Coronary artery (tissue), 2 donors: ENCODE data around the gene DYRK1B.
A peak's percentile ranks its signal among the peaks of the same experiment; 100 is the strongest.

Experiments
- DNase-seq: peaks from one replicate; pipeline ENCODE4 v3.0.0-alpha.2; 2017; ENCODE audit warnings: low spot score
- H3K27ac ChIP-seq, 2 donors: fragments of 200-600 bp; sonication (generic); one replicate each; pipeline ENCODE4 v1.5.1; 2016 to 2019
- H3K4me3 ChIP-seq: fragments of 200-600 bp; sonication (generic); 2 replicates; pipeline ENCODE4 v1.5.1; 2016; ENCODE audit warnings: mild to moderate bottlenecking, moderate library complexity
- TF ChIP-seq, protein P1 (sequence below): fragments of 200-600 bp; sonication (generic); IDR thresholded peaks from one replicate; pipeline ENCODE4 v1.5.1; 2019; ENCODE audit warnings: antibody characterized with exemption

The DYRK1B gene

DNA sequence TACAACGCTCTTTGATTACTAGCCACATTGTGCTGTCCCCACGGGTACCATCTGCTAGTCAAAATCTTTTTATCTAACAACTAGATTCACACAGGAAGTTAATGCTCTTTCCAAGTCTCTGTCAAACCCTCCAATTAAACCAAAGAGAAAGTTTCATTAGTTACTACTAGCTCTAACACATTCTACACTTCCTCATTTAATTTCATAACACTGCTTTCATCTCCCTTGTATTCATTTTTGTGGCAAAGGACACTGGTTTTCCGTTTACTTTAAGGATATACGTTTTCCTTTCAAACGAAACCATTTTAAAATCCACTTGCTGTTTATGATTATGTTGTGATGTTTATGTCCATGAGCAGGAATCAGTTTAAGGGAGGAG lies 5.3 kb downstream of the DYRK1B start:
- Histone ChIP-seq H3K27ac (no peak overlapping the region), H3K4me3 (no peak overlapping the region)
- DNase-seq = no peak
- TF ChIP-seq, protein P1, sequence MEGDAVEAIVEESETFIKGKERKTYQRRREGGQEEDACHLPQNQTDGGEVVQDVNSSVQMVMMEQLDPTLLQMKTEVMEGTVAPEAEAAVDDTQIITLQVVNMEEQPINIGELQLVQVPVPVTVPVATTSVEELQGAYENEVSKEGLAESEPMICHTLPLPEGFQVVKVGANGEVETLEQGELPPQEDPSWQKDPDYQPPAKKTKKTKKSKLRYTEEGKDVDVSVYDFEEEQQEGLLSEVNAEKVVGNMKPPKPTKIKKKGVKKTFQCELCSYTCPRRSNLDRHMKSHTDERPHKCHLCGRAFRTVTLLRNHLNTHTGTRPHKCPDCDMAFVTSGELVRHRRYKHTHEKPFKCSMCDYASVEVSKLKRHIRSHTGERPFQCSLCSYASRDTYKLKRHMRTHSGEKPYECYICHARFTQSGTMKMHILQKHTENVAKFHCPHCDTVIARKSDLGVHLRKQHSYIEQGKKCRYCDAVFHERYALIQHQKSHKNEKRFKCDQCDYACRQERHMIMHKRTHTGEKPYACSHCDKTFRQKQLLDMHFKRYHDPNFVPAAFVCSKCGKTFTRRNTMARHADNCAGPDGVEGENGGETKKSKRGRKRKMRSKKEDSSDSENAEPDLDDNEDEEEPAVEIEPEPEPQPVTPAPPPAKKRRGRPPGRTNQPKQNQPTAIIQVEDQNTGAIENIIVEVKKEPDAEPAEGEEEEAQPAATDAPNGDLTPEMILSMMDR = no peak

DNA sequence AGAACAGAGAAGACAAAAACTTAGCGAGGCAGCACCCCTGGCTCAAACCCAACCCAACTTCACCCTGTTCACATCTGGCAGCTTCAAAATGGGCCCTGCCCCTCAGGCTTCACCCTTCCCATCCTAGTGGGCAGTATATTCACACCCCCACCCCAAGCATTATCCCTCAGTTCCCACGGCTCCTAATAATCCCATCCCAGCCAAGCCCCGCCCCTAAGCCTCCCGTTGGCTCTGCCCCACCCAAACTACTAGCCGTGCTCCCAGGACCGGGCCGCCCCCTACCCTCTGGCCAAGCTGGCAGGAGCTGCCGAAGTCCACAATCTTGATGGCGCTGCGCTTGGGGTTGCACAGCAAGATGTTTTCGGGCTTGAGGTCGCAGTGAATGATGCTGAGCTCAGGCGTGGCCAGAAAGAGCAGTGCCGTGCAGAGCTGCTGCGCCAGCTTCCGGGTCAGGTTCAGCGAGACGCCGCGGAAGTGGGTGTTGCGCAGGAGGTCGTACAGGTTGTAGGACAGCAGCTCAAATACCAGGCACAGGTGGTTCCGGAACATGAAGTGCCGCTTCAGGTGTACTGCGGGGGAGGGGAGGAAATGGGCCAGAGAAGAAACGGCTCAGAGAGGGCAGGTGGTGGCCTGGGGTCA lies 5.8 kb downstream of the DYRK1B start:
- TF ChIP-seq, protein P1 = no peak
- DNase-seq = no peak
- H3K27ac ChIP-seq = no peak overlapping the region
- H3K4me3 ChIP-seq = no peak overlapping the region

DNA sequence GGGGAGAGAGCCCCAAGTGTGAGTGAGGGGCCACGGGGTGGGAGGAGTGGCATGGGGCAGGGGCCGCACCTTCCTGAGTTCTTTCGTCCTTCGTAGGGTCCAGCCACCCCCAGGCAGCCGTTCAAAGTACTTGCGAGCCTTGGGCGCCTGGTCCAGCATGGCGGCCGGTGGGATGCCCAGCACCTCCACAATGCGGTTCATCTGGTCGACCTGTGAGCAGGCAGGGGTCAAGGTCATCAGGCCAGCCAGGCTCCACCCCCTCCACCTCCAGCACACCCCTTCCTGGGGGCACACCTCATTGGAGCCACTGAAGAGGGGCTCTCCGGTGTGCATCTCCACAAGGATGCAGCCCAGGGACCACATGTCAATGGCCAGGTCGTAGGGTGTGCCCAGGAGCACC lies 6.7 kb downstream of the DYRK1B start:
- H3K27ac ChIP-seq = no peak overlapping the region
- TF ChIP-seq, protein P1 = no peak
- no peak overlapping the region for H3K4me3 ChIP-seq
- no peak for DNase-seq

DNA sequence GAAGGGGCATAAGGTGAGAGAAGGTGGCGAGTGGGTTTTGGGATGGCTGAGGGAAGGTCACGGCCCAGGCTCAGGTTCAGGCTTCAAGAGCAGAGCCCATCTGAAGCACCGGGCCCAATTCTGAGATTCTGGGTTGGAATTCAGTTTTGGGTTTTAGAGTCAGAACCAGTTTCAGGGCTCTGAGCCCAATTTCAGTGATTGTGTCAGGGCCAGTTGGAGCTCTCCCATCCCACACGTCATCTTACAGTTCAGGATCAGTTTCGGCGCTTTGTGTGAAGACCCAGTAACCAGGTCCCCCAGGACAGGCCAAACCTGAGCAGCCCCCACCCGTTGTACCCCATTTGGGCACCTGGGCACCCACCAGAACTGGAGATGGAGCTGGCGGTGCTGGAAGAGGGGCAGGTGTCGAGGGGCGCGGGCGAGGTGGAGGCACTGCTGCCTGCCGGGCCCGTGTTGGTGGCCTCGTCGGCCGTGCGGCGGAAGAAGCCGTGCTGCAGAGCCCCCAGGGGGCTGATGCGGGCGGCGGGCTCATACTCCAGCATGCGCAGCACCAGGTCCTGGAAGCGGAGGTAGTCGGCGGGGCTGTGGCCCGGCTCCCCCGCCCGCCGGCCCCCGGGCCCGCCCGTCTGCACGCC lies 7.5 kb downstream of the DYRK1B start:
- H3K27ac ChIP-seq = no peak overlapping the region
- TF ChIP-seq, protein P1 = no peak
- H3K4me3 ChIP-seq = no peak overlapping the region
- DNase-seq = no peak

DNA sequence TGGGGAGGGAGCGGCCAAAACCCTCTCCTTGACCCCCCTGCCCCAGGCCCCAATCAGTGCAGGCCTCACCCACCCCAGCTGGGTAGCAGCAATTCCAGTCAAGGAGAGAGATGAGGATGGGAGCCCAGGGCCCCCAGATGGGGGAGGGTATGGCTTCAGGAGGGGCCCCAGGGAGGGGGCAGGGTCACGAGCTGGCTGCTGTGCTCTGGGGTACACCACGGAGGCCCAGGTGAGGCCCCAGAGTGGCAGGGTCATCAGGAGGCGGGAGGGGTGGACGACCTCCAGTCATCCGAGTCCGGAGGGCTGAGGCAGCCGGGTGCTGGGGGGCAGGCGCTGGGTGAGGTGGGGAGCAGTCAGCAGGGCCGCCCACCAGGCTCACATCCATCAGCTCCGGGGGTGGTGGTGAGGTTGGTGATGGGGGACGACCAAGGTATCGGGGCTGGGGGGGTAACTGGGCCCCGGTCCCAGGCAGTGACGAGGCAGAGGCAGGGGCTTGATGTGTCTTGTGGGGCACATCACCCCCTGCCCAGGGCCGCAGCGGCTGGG lies 8.4 kb downstream of the DYRK1B start:
- TF ChIP-seq, protein P1 = no peak
- no peak overlapping the region for H3K27ac ChIP-seq
- DNase-seq = no peak
- H3K4me3 ChIP-seq = no peak overlapping the region

DNA sequence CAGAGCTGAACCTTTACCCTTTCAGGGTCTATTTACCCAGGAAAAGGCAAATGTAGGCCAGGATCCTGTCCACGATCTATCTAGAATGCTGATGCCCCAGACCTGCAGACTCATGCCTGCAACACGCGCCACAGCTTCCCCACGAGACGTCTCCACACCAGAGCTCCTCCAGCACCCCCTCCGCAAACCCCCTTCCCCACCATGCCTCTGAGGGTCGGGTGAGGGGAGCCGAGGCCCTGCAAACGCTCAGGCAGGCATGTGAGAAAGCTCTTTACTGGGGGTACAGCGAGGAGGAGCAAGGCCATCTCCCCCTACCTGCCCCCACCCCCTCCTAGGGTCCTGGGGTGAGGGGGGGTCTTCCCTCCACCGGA lies 8.9 kb downstream of the DYRK1B start:
- Histone ChIP-seq H3K4me3 (peak overlapping the region; percentile 5), H3K27ac (peak overlapping the region; percentile 21 to 67)
- TF ChIP-seq, protein P1 = no peak
- DNase-seq = no peak
